Effector CD4-positive, alpha-beta T cell (primary cell): ENCODE data around the gene N4BP2L1.
"Not testable (repeated sequence)": the region's sequence is repeated elsewhere in the genome, so short reads cannot be mapped to it uniquely, and the experiment has no call there.

Experiments
- DNase-seq: peaks from one replicate; pipeline ENCODE4 v3.0.0-alpha.2; 2020

The N4BP2L1 gene

GRCh38 chr13:32390048-32390447 is 37.9 kb downstream of the N4BP2L1 start:
- no peak for DNase-seq

- no peak for DNase-seq
Observed at GRCh38 chr13:32385410-32385809, 42.5 kb downstream of the N4BP2L1 start.

- DNase-seq, result no peak
Observed at GRCh38 chr13:32384702-32385101, 43.2 kb downstream of the N4BP2L1 start.

- no peak for DNase-seq
Observed at GRCh38 chr13:32383836-32384618, 43.9 kb downstream of the N4BP2L1 start.

- DNase-seq, result no peak
Observed at GRCh38 chr13:32381539-32381938, 46.4 kb downstream of the N4BP2L1 start.

- no peak for DNase-seq
Observed at GRCh38 chr13:32378012-32378411, 49.9 kb downstream of the N4BP2L1 start.

GRCh38 chr13:32376642-32377415 is 51.1 kb downstream of the N4BP2L1 start:
- DNase-seq, result no peak

- no peak for DNase-seq
Observed at GRCh38 chr13:32370805-32371204, 57.1 kb downstream of the N4BP2L1 start.

- DNase-seq, result no peak
Observed at GRCh38 chr13:32362574-32362973, 65.4 kb downstream of the N4BP2L1 start.

GRCh38 chr13:32355935-32356334 is 72.0 kb downstream of the N4BP2L1 start:
- not testable (repeated sequence) for DNase-seq

GRCh38 chr13:32354040-32354439 is 73.9 kb downstream of the N4BP2L1 start:
- no peak for DNase-seq

- DNase-seq, result not testable (repeated sequence)
Observed at GRCh38 chr13:32350839-32351441, 77.0 kb downstream of the N4BP2L1 start.
